Eye (tissue), 1 donor: Measurements from ENCODE around the gene SPECC1.
A peak's percentile ranks its signal among the peaks of the same experiment; 100 is the strongest.
"Not testable (repeated sequence)": the region's sequence is repeated elsewhere in the genome, so short reads cannot be mapped to it uniquely, and the experiment has no call there.

Experiments
- DNase-seq: peaks from one replicate; pipeline ENCODE4 v3.0.0-alpha.2; 2015

Gene SPECC1

GRCh38 chr17:20073055-20073979, 64.2 kb downstream of the SPECC1 start:
- no peak for DNase-seq

- no peak for DNase-seq
Measured at GRCh38 chr17:20074001-20074400, 64.8 kb downstream of the SPECC1 start.

- DNase-seq: no peak
Measured at GRCh38 chr17:20074489-20074888, 65.3 kb downstream of the SPECC1 start.

- DNase-seq: not testable (repeated sequence)
Measured at GRCh38 chr17:20076137-20076536, 67.0 kb downstream of the SPECC1 start.

GRCh38 chr17:20077978-20078685, 69.0 kb downstream of the SPECC1 start:
- no peak for DNase-seq

GRCh38 chr17:20080513-20080912, 71.4 kb downstream of the SPECC1 start:
- DNase-seq: no peak

GRCh38 chr17:20083156-20083859, 74.1 kb downstream of the SPECC1 start:
- no peak for DNase-seq

- no peak for DNase-seq
Measured at GRCh38 chr17:20084621-20085282, 75.6 kb downstream of the SPECC1 start.

GRCh38 chr17:20085283-20085845, 76.2 kb downstream of the SPECC1 start:
- peak; percentile 21 for DNase-seq

GRCh38 chr17:20086416-20087076, 77.4 kb downstream of the SPECC1 start:
- DNase-seq: no peak

GRCh38 chr17:20087538-20088250, 78.5 kb downstream of the SPECC1 start:
- DNase-seq: no peak

- no peak for DNase-seq
Measured at GRCh38 chr17:20089756-20090547, 80.8 kb downstream of the SPECC1 start.

GRCh38 chr17:20091174-20092029, 82.2 kb downstream of the SPECC1 start:
- DNase-seq: peak; percentile 38

GRCh38 chr17:20092261-20092867, 83.2 kb downstream of the SPECC1 start:
- peak; percentile 68 for DNase-seq

GRCh38 chr17:20092973-20093626, 83.9 kb downstream of the SPECC1 start:
- DNase-seq: no peak

GRCh38 chr17:20094777-20095176, 85.6 kb downstream of the SPECC1 start:
- no peak for DNase-seq

- peak; percentile 88 for DNase-seq
Measured at GRCh38 chr17:20095336-20096080, 86.3 kb downstream of the SPECC1 start.

GRCh38 chr17:20096430-20096829, 87.3 kb downstream of the SPECC1 start:
- no peak for DNase-seq
